HG02840 (cell line): ENCODE measurements around the gene CRAMP1.

Experiments used
- ATAC-seq: cut with Tn5 transposase; IDR thresholded peaks from one replicate; pipeline ENCODE4 v1.9.1; 2021; ENCODE audit warnings: mild to moderate bottlenecking, moderate library complexity, moderate number of reproducible peaks; ENCODE audit not compliant: unreplicated experiment, low FRiP score

CRAMP1 gene, protein sequence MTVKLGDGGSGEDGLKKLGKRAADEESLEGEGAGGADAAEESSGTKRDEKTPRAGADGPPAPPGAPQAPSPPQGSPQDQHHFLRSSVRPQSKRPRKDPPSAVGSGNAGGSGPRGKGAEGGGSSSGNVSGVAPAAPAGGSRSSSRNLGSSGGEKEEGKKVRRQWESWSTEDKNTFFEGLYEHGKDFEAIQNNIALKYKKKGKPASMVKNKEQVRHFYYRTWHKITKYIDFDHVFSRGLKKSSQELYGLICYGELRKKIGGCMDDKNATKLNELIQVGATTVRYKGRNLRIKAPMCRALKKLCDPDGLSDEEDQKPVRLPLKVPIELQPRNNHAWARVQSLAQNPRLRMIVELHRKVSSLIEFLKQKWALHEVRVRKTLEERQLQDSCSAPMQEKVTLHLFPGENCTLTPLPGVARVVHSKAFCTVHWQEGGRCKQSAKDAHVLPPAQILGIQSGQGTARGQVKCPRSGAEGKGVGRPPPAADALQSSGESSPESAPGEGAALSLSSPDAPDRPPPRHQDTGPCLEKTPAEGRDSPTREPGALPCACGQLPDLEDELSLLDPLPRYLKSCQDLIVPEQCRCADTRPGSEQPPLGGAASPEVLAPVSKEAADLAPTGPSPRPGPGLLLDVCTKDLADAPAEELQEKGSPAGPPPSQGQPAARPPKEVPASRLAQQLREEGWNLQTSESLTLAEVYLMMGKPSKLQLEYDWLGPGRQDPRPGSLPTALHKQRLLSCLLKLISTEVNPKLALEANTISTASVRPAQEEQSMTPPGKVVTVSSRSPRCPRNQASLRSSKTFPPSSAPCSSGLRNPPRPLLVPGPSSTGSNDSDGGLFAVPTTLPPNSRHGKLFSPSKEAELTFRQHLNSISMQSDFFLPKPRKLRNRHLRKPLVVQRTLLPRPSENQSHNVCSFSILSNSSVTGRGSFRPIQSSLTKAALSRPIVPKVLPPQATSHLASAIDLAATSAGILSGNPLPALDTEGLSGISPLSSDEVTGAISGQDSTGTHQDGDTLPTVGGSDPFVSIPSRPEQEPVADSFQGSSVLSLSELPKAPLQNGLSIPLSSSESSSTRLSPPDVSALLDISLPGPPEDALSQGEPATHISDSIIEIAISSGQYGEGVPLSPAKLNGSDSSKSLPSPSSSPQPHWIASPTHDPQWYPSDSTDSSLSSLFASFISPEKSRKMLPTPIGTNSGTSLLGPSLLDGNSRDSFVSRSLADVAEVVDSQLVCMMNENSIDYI (N-terminal part only)

GRCh38 chr16:1612320-1613111, at the start of gene CRAMP1:
Gene CRAMP1, plus strand, starts transcription at chr16:1612360. Its CDS starts 2,280 bp downstream, at chr16:1614640.
- ATAC-seq = peak; percentile 8

GRCh38 chr16:1563786-1564185, 48.4 kb upstream of the CRAMP1 start:
- no peak for ATAC-seq

GRCh38 chr16:1564325-1564724, 47.8 kb upstream of the CRAMP1 start:
- no peak for ATAC-seq

DNA sequence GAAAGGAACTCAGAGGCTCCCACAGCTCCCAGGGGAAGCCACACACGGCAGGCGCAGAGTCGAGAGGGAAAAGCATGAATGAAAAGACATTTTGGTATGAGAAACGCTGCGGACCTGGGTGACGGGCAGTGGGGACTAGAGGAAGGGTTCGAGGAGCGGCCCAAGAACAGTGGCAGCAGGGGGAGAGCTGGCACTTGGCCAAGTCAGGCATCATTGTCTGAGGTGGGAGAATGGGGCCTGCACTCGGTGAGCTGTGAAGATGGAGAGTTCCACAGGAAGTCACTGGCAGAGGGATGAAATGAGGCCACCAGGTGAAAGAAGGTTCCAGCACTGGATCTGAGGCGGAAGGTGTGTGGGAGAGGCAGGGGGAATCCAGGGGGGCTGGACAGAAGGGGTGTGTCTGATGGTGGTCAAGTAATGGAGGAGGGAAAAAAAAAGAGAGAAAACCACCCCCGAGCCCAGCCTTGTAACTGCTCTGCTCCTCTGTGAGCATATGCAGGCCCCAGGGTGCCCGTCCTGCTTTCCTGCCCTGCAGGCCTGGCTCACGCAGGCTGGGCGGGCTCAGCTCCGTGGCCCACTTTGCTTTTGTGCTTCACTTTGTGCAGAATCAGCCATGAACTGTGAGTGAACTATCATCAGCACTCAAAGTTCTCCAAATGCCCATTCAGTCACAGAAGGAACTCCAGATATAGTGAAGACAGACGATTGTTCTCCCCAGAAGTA, 46.9 kb upstream of the CRAMP1 start:
- ATAC-seq = no peak

DNA sequence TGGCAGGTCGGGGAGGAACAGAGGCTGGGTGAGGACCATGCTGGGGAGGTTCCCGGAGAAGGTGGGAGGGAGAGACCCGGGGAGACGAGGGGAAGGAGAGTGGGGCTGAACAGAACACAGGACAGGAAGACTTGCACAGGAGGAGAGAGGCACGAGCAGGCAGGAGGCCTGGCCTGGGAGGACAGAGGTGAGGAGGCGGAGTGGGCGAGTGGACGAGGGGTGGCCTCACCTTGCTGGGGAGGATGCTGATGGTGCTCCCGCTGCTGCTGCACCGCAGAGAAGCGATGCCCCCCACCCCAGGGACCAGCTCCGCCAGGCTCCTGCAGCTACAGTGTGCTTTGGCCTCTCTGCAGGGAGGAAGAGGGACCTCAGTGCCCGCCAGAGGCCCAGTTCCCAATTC, 44.2 kb upstream of the CRAMP1 start:
- no peak for ATAC-seq

DNA sequence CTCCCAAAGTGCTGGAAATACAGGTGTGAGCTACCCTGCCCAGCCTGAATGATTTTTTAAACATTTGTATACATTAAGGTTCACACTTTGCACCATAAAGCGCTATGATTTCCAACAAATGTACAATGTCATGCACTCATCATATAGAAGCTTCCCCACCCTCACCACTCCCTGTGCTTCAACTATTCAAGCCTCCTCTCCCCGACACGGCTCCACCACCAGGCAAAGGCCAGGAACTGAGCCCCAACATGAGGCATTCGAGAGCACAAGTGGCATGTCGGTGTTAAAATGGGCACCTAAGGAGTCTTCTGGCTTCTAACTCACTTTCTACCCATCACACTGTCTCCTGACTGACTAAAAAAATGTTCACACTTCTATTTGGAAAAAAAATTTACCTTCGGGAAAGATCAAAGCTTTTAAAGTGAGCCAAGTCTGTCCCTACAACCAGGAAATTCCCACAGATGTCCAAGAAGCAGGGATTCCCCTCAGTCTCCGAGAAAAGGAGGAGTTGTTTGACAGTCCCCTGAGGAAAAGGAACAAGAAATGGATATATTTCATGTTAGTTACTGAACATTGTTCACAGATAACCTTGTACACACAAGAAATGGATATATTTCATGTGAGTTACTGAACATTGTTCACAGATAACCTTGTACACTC, 41.0 kb upstream of the CRAMP1 start:
- ATAC-seq = no peak

GRCh38 chr16:1572673-1573072, 39.5 kb upstream of the CRAMP1 start:
- ATAC-seq = no peak

DNA sequence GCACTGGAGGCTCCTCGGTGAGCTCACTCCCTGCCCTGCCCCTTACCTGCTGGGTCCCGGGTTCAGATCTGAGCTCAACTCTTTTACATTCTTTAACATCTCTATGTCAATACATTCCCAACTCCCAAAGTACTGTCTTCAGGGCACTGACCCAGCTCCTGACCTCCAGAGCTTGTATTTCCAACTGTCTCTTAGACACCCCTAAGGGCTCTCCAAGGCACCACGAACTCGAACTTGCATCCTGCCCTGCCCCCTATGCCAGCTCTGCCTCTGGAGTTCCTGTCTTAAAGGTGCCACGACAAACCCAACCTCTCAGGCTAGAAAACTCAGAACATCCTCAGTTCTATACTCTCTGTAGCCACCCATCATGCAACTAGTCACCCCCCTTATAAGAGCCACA, 38.9 kb upstream of the CRAMP1 start:
- ATAC-seq = no peak

DNA sequence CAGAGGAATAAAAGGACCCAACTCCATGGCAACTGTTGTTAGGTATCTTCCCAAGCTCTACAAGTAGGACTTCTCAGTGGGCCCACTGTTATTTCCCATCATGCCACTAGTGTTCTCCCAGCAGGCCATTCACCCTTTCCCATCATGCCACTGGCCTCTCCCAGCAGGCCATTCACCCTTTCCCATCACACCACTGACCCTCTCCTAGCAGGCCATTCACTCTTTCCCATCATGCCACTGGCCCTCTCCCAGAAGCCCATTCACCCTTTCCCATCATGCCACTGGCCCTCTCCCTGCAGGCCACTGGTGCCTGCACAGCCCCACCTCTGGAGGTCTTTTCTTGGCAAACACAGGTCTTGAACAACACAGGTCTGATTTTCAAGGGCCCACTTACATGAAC, 36.6 kb upstream of the CRAMP1 start:
- no peak for ATAC-seq

GRCh38 chr16:1579214-1579613, 32.9 kb upstream of the CRAMP1 start:
- no peak for ATAC-seq

- ATAC-seq = no peak
Observed at GRCh38 chr16:1580256-1580655, 31.9 kb upstream of the CRAMP1 start.

DNA sequence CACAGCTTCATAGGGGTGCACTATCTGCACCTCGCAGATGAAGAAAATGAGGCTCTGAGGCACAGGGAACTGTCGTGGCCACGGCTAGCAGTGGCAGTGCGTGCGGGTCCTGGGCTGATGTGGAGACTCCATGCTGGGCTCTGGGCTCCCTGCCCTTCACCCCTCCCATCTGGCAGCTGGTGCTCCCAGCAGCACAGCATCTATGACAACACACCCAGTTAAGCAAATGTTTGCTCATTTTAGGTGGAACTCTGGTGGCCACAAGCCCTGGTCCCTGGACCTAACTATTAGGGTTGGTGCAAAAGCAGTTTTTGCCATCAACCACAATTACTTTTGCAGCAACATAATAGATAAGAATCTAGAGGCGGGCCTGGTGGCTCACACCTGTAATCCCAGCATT, 31.2 kb upstream of the CRAMP1 start:
- no peak for ATAC-seq

- ATAC-seq = no peak
Observed at GRCh38 chr16:1581804-1582203, 30.4 kb upstream of the CRAMP1 start.

DNA sequence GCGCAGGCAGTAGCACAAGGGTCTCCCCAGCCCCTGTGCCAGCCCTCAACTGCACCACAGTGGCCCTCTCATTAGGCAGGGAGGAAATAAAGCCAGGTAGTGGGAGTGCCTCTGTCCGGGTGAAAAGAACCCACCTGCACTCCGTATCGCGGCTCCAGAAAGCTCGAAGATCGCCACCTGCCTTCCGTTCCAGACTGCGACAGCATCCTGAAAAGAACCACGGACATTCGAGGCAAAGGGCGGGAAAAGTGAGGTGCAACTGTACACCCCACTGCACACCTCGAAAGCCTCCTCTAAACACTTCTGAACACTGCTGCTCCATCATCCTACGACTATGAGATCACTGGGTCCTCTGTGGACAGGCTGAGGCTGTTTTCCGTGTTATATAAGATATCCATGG, 29.0 kb upstream of the CRAMP1 start:
- ATAC-seq = no peak

GRCh38 chr16:1584926-1585484, 27.2 kb upstream of the CRAMP1 start:
- no peak for ATAC-seq

DNA sequence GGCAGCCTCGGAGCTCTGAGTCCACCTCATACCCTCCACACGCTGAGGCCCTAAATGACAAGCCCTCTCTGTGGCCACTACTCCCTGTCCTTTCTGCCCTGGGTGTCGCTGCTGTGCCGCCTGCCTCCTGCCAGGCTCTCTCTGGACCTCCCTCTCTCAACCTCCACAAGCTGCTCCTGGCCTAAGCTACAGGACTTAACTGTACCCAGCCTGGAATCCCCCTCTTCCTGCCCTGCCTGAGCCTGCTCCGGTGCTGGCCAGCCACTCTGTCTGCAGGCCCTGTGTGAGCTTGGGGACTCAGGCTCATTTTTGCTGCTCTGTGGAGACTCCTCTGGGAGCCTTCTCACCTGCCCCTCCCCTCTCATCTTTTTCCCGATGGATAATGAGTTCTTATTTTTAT, 21.8 kb upstream of the CRAMP1 start:
- no peak for ATAC-seq

DNA sequence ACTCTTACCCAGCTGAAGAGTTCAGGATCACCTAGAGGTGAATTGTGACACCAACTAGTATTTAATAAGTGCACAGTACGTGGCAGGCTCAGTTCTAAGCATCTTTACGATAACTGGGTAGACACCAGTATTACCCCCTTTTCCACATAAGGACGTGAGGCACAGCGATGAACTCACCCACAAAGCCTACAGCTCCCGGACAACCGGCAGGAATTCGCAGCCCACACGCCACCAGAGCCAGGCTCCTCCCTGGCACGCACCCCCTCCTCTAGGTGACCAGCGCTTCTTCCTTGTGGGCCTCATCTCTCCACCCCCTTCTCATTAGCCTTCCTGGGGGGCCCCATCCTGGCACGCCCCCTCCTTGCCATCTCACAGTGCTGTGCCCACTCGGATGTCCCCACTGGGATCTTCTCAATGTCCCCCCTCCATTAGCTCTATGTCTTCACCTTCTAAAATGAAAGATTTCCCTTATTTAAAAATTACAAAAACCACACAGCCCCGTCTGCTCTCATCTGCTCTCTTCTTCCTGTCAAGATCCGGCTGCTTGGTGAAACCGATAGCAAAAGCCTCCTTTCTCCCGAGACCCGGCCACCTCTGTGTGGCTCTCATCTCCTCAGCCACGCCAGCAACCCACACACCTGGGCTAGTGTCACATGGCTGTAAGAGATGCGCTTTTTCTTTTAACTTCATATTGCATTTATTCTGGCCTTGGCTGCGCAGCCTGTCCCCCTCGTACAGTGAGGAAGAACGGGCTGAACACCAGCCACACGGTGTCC, 21.0 kb upstream of the CRAMP1 start:
- ATAC-seq = no peak

GRCh38 chr16:1592446-1592845, 19.7 kb upstream of the CRAMP1 start:
- no peak for ATAC-seq
